Liver (tissue), 3 donors: ENCODE data around the gene FBLL1.

Source experiments
- FOXA1 ChIP-seq: IDR thresholded peaks from 2 replicates; pipeline ENCODE4 v1.6.1; 2016; ENCODE audit warnings: antibody characterized with exemption
- REST ChIP-seq: IDR thresholded peaks from 2 replicates; pipeline ENCODE4 v1.6.1; 2016; ENCODE audit warnings: antibody characterized with exemption, mild to moderate bottlenecking
- TAF1 ChIP-seq: conservative IDR thresholded peaks from 2 replicates; pipeline ENCODE4 v1.6.1; 2016; ENCODE audit warnings: antibody characterized with exemption, mild to moderate bottlenecking
- TF ChIP-seq, protein P1 (sequence below): fragments of 150-350 bp; IDR thresholded peaks from 2 replicates; pipeline ENCODE4 v1.5.1; 2017; ENCODE audit warnings: improper control_type of control experiment, low read depth, low read length; ENCODE audit not compliant: missing input control
- donor health status: healthy.
- donor health status: healthy.

GRCh38 chr5:168531987-168532864 is 3.1 kb downstream of the FBLL1 start:
- TF ChIP-seq FOXA1 (no peak), TAF1 (no peak), REST (no peak)
- TF ChIP-seq, protein P1, sequence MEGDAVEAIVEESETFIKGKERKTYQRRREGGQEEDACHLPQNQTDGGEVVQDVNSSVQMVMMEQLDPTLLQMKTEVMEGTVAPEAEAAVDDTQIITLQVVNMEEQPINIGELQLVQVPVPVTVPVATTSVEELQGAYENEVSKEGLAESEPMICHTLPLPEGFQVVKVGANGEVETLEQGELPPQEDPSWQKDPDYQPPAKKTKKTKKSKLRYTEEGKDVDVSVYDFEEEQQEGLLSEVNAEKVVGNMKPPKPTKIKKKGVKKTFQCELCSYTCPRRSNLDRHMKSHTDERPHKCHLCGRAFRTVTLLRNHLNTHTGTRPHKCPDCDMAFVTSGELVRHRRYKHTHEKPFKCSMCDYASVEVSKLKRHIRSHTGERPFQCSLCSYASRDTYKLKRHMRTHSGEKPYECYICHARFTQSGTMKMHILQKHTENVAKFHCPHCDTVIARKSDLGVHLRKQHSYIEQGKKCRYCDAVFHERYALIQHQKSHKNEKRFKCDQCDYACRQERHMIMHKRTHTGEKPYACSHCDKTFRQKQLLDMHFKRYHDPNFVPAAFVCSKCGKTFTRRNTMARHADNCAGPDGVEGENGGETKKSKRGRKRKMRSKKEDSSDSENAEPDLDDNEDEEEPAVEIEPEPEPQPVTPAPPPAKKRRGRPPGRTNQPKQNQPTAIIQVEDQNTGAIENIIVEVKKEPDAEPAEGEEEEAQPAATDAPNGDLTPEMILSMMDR, result no peak
